Ovary (tissue), 9 donors: ENCODE measurements around the gene IKZF3. TPM values are rescaled to one million over a fixed set of nuclear protein-coding genes. Genes with fewer than 3 reads are reported as not detected.
A peak's percentile ranks its signal among the peaks of the same experiment; 100 is the strongest.

ENCODE experiments used
- DNase-seq, 5 donors: peaks; one replicate each; pipeline ENCODE4 v3.0.0-alpha.2; 2019 to 2020
- H3K27ac ChIP-seq, 2 donors: fragments of 200-600 bp; one replicate each; pipeline versions ENCODE4 v1.5.1 to v1.8.0; 2019 to 2022
- H3K27me3 ChIP-seq: fragments of 200-600 bp; one replicate; pipeline ENCODE4 v1.8.0; 2022
- H3K36me3 ChIP-seq: fragments of 200-600 bp; sonication (generic); one replicate; pipeline ENCODE4 v1.5.1; 2019
- H3K4me1 ChIP-seq: one replicate; pipeline ENCODE4 v1.8.1; 2013; ENCODE audit warnings: mild to moderate bottlenecking, moderate library complexity; ENCODE audit not compliant: insufficient read depth
- H3K4me3 ChIP-seq: fragments of 200-600 bp; sonication (generic); one replicate; pipeline ENCODE4 v1.5.1; 2017
- H3K9me3 ChIP-seq, 2 donors: fragments of 200-600 bp in 1 of 2; sonication (generic) in 1 of 2; one replicate each; pipeline versions ENCODE4 v1.5.1 to v1.8.1; 2013 to 2019; ENCODE audit warnings: mild to moderate bottlenecking in 1 of 2, moderate library complexity in 1 of 2
- EP300 ChIP-seq: sonication (generic); formaldehyde crosslinking; IDR thresholded peaks from one replicate; pipeline ENCODE4 v1.6.1; 2017; ENCODE audit warnings: antibody characterized with exemption
- POLR2A ChIP-seq: fragments of 450-650 bp; IDR thresholded peaks from one replicate; pipeline ENCODE4 v1.6.1; 2017; ENCODE audit warnings: antibody characterized with exemption, mild to moderate bottlenecking, moderate library complexity
- WGBS, 3 donors: extraction: QIAGEN DNeasy Blood & Tissue Kit in 1 of 3; methylation state at CpG; one replicate each; pipeline versions ENCODE4 v1.1.5 to v1.1.7; 2013 to 2017; 5-methylcytosine and 5-hydroxymethylcytosine counted together
- intact Hi-C, 4 donors: fragments of 100-400 bp; cut with DNase I; formaldehyde crosslinking; loops; one replicate each; pipeline versions ENCODE4 v1.11.0 to v1.15.1; 2022 to 2023
- polyA plus RNA-seq, 2 donors: library from polyadenylated mRNA; stranded (reverse); fragments of 200-250 nt in 1 of 2; fragments of 350-450 nt in 1 of 2; fragmentation: Illumina TruSeq in 1 of 2; extraction: RNeasy Lipid Tissue Mini Kit (QIAGEN cat#74804) in 1 of 2; gene quantifications; one replicate each; pipeline ENCODE4 v1.2.3, GENCODE V29; 2013 to 2014
- total RNA-seq, 7 donors: library from RNA; depleted of rRNA in 2 of 7; stranded (reverse); fragments of >200 nt in 2 of 7; fragmentation: NEBNext Ultra II Directional in 3 of 7; extraction: Animal tissue kit (Norgen Biotek cat#: 25700) in 3 of 7; gene quantifications; one replicate each; pipeline versions ENCODE4 v1.1.0 to v1.2.4, GENCODE V29; 2016 to 2023
- TF ChIP-seq, protein P1 (sequence below), 3 donors: fragments of 450-650 bp in 2 of 3; fragments of 200-600 bp in 1 of 3; IDR thresholded peaks; one replicate each; pipeline versions ENCODE4 v1.5.1 to v1.8.0; 2016 to 2022; ENCODE audit warnings: antibody characterized with exemption in 3 of 3, mild to moderate bottlenecking in 1 of 3
- donor health status: DM: no; HTN: no; CAD: no; lungs with moderate emphysema.
- donor health status: DM: no; HTN: no; CAD: no.
- donor health status: Bipolar disorder and iron deficiency.
- donor health status: DM: yes; HTN: yes; CAD: no.
- donor health status: DM: no; HTN: no; CAD: no.
- donor health status: DM: yes; HTN: yes; CAD: no.

The IKZF3 gene
- total and polyA plus RNA-seq, 9 donors, result 0.16 to 2.6 (median 0.62) TPM

DNA sequence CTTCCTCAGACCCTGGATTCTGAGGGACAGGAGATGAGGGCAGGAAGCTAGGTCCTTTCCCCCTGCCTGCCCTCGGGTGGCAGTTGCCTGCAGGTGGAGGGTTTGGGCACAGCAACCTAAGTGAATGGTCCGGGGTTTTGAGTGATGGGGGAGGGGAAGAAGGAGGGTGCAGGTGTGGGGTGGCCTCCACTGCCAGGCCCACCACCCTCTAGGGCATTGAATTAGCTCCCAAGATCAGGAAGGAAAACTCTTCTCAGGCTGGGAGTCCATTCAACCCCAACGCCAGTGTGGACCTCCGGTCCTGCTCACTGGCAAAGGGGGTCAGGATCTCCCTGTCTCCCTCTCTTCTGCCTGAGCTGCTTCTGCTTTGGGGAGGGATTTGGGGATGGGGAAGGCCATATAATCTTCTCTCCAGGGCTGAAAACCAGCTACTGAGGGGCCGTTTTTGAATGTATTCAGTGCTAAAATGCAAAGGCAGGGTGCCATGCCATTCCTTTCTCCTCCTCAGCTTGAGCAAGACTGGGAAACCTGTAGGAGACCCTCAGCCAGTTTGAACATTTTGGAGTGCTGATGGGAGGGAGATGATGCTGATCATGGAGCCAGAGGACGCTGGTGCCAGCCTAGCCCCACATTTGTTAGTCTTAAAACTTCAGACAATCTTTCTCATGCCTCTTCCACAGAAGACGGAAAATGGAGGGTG, 107.6 kb downstream of the IKZF3 start:
- TF ChIP-seq, protein P1, sequence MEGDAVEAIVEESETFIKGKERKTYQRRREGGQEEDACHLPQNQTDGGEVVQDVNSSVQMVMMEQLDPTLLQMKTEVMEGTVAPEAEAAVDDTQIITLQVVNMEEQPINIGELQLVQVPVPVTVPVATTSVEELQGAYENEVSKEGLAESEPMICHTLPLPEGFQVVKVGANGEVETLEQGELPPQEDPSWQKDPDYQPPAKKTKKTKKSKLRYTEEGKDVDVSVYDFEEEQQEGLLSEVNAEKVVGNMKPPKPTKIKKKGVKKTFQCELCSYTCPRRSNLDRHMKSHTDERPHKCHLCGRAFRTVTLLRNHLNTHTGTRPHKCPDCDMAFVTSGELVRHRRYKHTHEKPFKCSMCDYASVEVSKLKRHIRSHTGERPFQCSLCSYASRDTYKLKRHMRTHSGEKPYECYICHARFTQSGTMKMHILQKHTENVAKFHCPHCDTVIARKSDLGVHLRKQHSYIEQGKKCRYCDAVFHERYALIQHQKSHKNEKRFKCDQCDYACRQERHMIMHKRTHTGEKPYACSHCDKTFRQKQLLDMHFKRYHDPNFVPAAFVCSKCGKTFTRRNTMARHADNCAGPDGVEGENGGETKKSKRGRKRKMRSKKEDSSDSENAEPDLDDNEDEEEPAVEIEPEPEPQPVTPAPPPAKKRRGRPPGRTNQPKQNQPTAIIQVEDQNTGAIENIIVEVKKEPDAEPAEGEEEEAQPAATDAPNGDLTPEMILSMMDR (IDR thresholded peaks at IDR 0.05), result no peak
- TF ChIP-seq EP300 (no peak), POLR2A (no peak)
- intact Hi-C loops, result no loop called here

DNA sequence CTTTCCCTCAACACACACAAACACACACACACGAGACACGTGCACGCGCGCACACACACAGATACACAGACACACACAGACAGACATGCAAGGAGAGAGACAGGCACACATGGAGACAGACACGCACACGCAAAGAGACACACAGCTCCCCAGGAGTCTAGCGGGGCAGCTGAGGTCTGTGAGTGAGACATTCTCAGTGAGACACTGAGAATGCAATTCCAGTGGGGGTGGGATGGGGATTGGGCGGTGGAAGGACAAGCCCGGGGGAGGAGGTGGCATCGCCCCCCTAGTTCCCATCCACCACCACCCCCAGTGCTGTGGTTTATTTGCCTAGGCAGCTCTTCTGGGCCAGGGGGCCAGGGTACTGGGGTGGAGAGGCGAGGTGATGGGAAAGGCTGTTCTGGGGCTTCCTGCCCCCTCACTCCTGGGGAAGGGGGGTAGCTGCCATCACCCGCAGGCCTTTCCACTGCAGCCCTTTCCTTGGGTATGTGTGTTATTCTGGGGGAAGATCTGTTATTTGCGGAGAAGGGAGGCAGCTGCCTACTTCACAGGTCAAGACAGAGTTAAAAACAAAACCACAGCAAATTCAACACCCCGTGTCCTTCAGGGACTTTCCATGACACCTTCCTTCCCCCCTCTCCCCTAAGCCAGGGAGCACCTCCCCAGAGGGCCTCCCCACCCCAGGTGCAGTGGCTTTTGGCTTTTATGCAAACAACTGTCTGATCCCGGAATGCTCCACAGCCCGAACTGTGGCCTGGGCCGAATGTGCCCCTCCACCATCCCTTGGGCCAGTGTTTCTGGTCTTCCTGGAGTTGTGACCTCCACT, 108.3 kb downstream of the IKZF3 start:
- Histone ChIP-seq H3K4me3 (no peak overlapping the region), H3K27ac (peak overlapping the region in 1 of 2 donors; percentile 93), H3K4me1 (no peaks in the 10 kb centered on the region), H3K27me3 (no peaks in the 10 kb centered on the region), H3K9me3 (no peaks in the 10 kb centered on the region), H3K36me3 (no peaks in the 10 kb centered on the region)
- 60 to 63% (median 63%) methylated on average over 18 of the region's 18 CpGs for WGBS, 3 donors
- no peak for TF ChIP-seq EP300
- TF ChIP-seq, protein P1 (IDR thresholded peaks at IDR 0.05), result no peak
- no peak for TF ChIP-seq POLR2A
- intact Hi-C loops, result no loop called here
- DNase-seq, result no peak

More for the DNA sequence above, 107.6 kb downstream of the IKZF3 start:
- Histone ChIP-seq H3K36me3 (no peaks in the 10 kb centered on the region), H3K4me3 (no peak overlapping the region), H3K27me3 (no peaks in the 10 kb centered on the region), H3K9me3 (no peaks in the 10 kb centered on the region), H3K27ac (no peak overlapping the region), H3K4me1 (no peaks in the 10 kb centered on the region)
- no peak for DNase-seq
- WGBS, 3 donors, result 53 to 58% (median 57%) methylated on average over 7 of the region's 7 CpGs

DNA sequence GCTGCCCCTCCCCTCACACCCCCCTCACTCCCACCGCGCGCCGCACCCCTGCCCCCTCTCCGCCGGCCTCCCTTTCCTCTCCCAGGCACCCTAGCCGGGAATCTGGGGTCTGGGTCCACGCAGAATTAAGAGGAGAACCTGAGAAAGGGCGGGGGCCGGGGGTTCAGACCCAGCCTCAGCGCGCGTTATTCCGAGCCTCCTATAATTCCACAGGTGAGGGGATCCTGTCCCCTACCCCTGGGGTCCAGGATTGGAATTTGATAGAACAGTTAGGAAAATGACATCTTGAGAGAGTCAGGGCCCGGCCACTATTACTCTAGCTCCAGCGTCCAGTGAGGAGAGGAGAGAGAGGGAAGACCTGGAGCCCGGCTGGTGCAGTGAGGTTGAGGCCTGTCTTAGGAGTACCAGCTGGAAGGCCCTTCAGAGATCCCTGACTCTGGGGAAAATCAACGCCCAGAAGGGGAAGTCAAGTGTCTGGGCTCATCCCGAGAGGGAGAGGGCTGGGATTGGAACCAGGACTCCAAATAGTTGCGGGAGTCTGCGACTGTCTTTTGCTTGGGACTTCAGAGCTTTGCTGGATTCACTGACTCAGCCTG, 109.1 kb downstream of the IKZF3 start:
- Histone ChIP-seq H3K4me1 (no peaks in the 10 kb centered on the region), H3K27me3 (no peaks in the 10 kb centered on the region), H3K9me3 (no peaks in the 10 kb centered on the region), H3K36me3 (no peaks in the 10 kb centered on the region), H3K4me3 (peak overlapping the region; percentile 83), H3K27ac (peak overlapping the region; percentile 61 to 93)
- peak in 1 of 5 donors; percentile 17 for DNase-seq
- intact Hi-C loops, result loop anchor here (5.0 kb wide), 2 partner anchors 128 to 133 kb away; partner anchors contain the start of gene PPP1R1B (in 1 of the 4)
- no peak for TF ChIP-seq POLR2A
- TF ChIP-seq EP300, result no peak
- TF ChIP-seq, protein P1 (IDR thresholded peaks at IDR 0.05), result no peak
- 26 to 30% (median 27%) methylated on average over 21 of the region's 21 CpGs for WGBS, 3 donors

DNA sequence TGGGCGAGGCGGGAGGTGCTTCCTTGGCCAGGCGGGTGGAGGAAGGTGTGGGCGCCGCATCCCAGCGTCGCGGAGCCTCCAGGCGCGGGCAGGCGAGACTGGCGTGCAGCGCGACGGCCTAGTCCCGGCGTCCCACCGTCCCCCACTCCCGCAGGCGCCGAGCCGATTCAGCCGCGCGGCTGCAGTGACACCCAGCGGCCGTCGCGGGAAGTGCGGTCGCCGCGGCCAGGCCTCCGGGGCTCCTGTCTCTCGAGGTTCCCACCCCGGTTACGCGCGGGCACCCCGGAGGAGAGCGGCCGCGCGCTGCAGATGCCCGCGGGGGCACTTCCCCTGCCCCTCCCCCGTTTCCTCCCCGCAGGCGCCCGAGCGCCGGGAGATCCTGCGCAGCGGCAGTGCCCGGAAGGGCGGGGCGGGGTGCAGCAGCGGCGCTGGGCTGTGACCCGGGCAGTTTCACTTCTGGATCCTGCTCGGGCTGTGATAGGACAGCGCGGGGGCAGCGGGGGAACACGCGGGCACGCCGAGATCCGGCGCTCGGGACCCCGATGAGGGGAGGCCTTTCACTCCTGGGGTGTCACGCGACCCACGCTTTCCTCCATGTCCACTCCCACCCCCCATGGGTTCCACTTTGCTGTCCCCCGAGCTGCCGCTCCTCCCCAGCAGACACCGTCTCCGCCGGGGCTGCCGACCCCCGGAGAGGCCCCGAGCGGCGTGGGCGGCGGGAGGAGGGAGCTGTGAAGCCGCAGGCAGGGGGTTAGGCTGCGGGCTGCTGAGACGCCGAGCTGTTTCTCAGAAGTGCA, 109.8 kb downstream of the IKZF3 start:
- intact Hi-C loops, result loop anchor here (5.0 kb wide), 2 partner anchors 127 to 132 kb away; partner anchors contain the start of gene PPP1R1B (in 1 of the 4)
- peak overlapping the region; percentile 83 for H3K4me3 ChIP-seq
- H3K36me3 ChIP-seq, result no peaks in the 10 kb centered on the region
- TF ChIP-seq, protein P1 (IDR thresholded peaks at IDR 0.05), result peak; percentile 95 to 98 (median 97)
- no peak for TF ChIP-seq EP300
- no peaks in the 10 kb centered on the region for H3K4me1 ChIP-seq
- no peaks in the 10 kb centered on the region for H3K27me3 ChIP-seq
- no peaks in the 10 kb centered on the region for H3K9me3 ChIP-seq
- DNase-seq, result peak; percentile 82 to 92 (median 88)
- 0 to 1% (median 1%) methylated on average over 71 to 91 of the region's 91 CpGs for WGBS, 3 donors
- peak overlapping the region; percentile 61 to 93 for H3K27ac ChIP-seq
